Activated T-cell treated with anti-CD3 and anti-CD28 coated beads for 4 hours (primary cell): ENCODE results near the gene CCDC61.

Source experiments
- DNase-seq: peaks from one replicate; pipeline ENCODE4 v3.0.0-alpha.2; 2020

The CCDC61 gene

GRCh38 chr19:46017874-46018675, 22.8 kb downstream of the CCDC61 start:
- no peak for DNase-seq

GRCh38 chr19:46018729-46019251, 23.5 kb downstream of the CCDC61 start:
- DNase-seq = no peak

DNA sequence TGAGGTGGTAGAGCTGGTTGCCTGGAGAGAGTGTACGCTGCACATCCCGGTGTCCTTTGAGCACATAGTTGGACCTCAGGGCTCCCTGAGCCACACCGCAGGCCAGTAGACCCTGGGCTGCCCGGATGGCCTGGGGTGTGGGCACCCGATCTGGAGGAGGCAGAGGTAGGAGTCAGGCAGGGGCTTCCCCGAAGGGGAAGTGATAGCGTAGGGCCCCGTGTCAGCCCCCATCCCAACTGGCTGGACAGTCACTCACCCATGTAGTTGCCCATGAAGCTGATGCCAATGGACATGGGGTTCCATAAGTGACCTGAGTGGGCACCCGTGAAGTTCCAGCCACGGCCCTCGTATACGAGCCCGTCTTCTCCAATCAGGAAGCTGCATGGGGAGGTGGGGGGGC, 24.0 kb downstream of the CCDC61 start:
- DNase-seq = no peak

DNA sequence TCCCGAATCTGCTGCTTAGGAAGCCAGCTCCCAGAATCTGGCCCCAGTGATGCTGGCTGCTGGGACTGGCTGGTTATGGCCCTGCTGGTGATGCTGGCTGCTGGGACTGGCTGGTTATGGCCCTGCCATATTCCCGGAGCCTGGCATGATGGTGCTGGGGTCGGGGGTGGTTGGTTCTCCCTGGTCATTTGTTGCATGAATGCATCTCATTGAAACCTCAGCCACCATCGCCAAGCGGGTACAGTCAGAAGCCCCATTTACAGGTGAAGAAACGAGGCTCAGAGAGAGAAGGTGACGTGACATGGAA, 25.5 kb downstream of the CCDC61 start:
- no peak for DNase-seq

GRCh38 chr19:46021531-46022041, 26.3 kb downstream of the CCDC61 start:
- DNase-seq = no peak

- DNase-seq = no peak
Measured at GRCh38 chr19:46022061-46022430, 26.8 kb downstream of the CCDC61 start.

DNA sequence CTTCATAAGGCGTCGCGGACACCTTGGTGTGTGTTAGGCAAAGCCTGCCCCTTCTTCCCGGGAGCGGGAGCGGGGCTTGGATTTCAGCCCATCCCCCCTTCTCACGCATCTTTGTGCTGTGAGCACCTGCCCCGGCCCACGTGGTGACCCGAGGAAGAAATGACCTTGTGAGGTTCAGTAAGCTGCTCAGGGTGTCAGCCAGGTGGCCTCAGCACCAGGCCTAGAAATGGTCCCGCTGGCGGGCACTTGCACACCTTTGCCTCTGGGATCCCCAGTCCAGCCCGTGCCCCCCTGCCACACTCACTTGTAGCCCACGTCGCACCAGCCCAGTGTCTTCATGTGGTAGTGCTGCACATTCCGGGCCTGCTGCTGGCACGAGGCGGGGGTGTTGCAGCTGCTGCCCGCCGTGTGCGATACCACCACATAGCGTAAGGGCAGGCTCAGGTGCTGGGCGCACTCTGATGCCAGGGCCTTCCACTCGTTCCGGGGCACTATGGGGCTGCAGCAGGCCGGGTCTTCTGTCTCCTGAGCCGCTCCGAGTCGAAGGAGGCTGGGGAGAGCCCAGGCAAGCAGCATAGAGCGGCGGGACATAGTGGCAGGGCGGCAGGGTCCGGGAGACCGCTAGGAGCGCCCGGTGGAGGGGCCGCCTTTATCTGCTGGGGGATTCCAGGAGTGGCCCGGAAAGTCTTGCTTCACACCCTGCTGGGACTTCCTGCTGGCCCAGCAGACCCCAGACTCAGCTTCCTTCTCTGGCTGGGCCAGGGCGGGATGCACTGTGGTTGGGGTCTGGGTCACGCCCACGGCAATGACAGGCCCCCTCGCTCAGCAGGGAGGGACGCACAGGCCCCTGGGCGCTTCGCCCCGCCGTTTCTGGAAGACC, 27.4 kb downstream of the CCDC61 start, which contains the start of gene PGLYRP1:
TSS of gene PGLYRP1 (minus strand) at position 623 of the 880 bp plus-strand sequence. CDS start at position 591, 32 bp downstream.
- no peak for DNase-seq

- DNase-seq = no peak
Measured at GRCh38 chr19:46023311-46023779, 28.1 kb downstream of the CCDC61 start.

DNA sequence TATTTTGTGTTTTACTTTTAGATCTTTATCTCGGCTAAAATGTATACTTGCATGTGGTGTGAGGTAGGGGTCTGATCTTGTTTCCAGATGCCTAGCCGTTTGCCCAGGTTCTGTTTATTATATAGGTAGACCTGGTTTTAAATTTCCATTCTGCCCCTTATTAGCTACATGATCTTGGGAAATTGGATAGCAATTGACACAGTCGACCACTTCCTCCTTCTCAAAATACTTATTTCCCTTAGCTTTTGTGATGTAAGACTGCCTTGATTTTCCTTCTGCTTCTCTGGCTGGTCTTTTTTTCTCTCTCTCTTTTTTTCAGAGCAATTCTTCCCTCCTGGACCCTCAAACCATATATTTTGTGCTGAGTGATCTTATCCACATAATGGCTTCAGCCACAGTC, 30.6 kb downstream of the CCDC61 start:
- no peak for DNase-seq

GRCh38 chr19:46030812-46031550, 35.7 kb downstream of the CCDC61 start:
- no peak for DNase-seq

GRCh38 chr19:46031781-46032596, 36.7 kb downstream of the CCDC61 start:
- no peak for DNase-seq

DNA sequence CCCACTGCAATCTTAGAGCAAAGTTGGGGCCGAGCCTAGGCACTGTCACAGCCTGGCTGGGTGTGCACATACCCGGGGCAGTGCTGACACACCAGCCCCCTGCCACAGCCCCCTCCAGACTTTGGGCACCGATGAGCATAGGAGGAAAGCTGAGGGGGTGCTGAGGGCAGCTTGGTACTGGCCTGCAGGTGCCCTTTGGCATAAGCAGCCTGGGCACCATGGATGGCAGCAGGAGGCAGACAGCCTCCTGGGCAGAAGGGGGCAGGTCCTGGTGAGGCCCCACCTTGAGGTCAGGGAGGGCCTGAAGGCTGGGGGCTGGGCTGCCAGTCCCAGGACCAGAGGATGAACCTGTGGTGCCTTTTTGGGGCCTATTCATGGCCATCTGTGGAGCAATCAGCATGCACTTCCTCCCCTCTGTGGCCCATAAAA, 37.3 kb downstream of the CCDC61 start:
- DNase-seq = no peak

GRCh38 chr19:46033401-46033800, 38.1 kb downstream of the CCDC61 start:
- DNase-seq = no peak

- no peak for DNase-seq
Measured at GRCh38 chr19:46035546-46035945, 40.3 kb downstream of the CCDC61 start.

- no peak for DNase-seq
Measured at GRCh38 chr19:46035986-46036743, 40.9 kb downstream of the CCDC61 start.

- no peak for DNase-seq
Measured at GRCh38 chr19:46036744-46037128, 41.5 kb downstream of the CCDC61 start.

DNA sequence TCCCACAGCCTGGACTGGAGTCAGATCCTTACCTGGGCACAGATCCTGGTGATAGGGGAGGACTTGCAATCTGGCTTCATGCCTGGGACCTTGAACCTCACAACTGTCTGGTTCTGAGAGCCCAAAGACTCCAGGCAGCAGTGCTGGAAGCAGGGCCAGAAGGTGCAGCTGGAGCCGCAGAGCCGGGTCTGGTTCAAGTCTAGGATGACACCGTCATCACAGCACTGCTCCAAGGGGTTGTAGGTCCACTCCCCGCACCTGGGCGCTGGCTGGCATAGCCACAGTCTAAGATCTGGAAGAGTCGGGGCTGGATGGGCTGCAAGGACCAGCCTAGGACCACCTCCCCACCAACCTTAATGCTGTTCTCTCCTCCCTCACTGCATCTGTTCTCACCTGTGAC, 44.9 kb downstream of the CCDC61 start:
- no peak for DNase-seq

DNA sequence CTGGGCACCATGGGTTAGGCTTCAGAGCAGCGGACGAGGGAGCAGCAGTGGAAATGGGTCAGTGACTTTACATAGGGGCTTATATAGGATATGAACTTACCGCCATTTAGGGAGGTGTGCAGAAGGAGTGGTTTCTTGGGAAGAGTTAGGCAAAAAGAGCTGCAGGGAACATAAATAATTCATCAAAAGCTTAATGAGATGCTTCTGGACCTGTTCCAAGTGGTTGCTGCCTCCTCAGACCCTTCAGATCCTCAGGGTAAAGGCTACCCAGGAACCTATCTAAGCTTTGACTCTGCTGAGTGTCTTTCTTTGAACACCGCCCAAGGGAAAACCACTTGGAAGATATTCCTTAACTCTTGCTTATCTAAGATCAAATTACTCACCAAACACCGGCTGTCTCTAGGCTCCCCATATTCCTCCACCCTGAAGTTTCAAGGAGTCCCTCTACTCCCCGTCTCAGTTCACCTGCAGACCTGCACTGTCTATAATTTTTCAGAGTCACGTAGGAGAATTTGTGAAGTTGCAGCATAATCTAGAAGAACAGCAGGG, 45.8 kb downstream of the CCDC61 start, which contains the start of gene IGFL4:
TSS of gene IGFL4 (minus strand) at position 51 of the 549 bp plus-strand sequence. CDS start at position 11, 40 bp downstream.
- no peak for DNase-seq

DNA sequence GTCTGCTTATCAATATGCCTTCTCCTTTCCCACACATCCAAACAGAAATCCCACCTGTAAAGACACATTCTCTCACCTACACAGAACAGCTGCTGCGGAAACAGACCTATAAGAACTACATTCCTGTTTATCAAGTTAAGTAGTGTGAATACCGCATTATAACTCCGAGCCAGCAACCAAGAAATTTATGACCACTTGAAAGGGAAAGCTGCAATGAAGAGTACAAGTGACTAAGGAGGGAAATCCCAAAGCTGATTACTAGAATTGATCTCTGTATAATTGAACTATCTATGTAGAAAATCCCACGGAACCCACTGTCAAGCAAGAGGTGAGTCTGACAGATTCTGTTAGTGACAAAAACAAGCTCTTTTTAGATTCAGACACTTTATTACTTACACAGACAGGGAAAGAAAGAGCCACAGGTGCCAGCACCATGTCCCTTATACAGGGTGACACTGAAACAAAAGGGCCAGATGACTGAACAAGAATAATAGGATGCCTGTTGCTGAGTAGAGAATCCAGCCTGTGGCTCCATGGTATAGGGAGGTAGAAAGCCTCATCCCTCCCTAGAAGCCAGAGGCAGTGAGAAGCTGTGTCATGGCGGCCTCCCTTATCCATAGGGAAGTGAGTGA, 47.1 kb downstream of the CCDC61 start:
- no peak for DNase-seq

DNA sequence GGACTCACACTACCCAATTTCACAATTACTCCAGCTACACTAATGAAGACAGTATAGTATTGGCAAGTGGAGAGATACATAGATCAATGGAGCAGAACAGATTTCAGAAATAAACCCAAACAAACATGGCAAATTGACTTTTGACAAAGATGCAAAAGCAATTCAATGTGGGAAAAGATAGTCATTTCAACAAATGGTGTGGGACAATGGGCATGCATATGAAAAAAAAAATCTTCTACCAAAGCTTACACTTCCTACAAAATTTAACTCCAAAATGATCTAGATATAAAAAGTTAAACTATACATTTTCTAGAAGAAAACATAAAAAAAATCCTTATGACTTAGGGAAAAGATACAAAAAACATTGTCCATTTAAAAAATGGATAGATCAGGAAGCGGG, 48.3 kb downstream of the CCDC61 start:
- DNase-seq = no peak
